Spinal cord (tissue), 10 donors: Measurements from ENCODE around the gene GTF3C5. TPM values are rescaled to one million over a fixed set of nuclear protein-coding genes. Genes with fewer than 3 reads are reported as not detected.
"Not testable (repeated sequence)": the region's sequence is repeated elsewhere in the genome, so short reads cannot be mapped to it uniquely, and the experiment has no call there.

Source experiments
- DNase-seq, 6 donors: peaks; one replicate each; pipeline versions ENCODE4 v3.0.0 to v3.0.0-alpha.2; 2013 to 2015; ENCODE audit warnings: low spot score in 6 of 6, low read depth in 4 of 6
- H3K27ac ChIP-seq: one replicate; pipeline ENCODE4 v1.5.1; 2013; ENCODE audit warnings: low read depth, low read length, control low read depth
- H3K27me3 ChIP-seq: one replicate; pipeline ENCODE4 v1.6.1; 2013; ENCODE audit warnings: low read length; ENCODE audit not compliant: control insufficient read depth, insufficient read depth
- H3K36me3 ChIP-seq: one replicate; pipeline ENCODE4 v1.6.1; 2013; ENCODE audit warnings: low read length; ENCODE audit not compliant: control insufficient read depth, insufficient read depth
- H3K4me1 ChIP-seq: one replicate; pipeline ENCODE4 v1.6.1; 2013; ENCODE audit warnings: low read length; ENCODE audit not compliant: control insufficient read depth, insufficient read depth
- H3K4me3 ChIP-seq: one replicate; pipeline ENCODE4 v1.5.1; 2013; ENCODE audit warnings: low read depth, low read length, control low read depth
- H3K9me3 ChIP-seq: one replicate; pipeline ENCODE4 v1.6.1; 2013; ENCODE audit warnings: low read length; ENCODE audit not compliant: control insufficient read depth, insufficient read depth
- WGBS: methylation state at CpG from one replicate; pipeline ENCODE4 v1.1.5; 2013; ENCODE audit warnings: missing lambda C conversion rate; ENCODE audit not compliant: insufficient coverage; 5-methylcytosine and 5-hydroxymethylcytosine counted together
- polyA plus RNA-seq, 2 donors: library from polyadenylated mRNA; unstranded; fragments of 120-200 nt; gene quantifications; one replicate each; pipeline ENCODE4 v1.2.1, GENCODE V29; 2013; ENCODE audit not compliant: insufficient read length in 2 of 2
- total RNA-seq, 2 donors: library from RNA; depleted of rRNA in 1 of 2; stranded (reverse); fragments of 120-200 nt in 1 of 2; fragments of >200 nt in 1 of 2; gene quantifications; one replicate each; pipeline versions ENCODE4 v1.2.3 to v1.2.4, GENCODE V29; 2013 to 2014
- donor health status: healthy.

The GTF3C5 gene
- total and polyA plus RNA-seq, 4 donors = 26.5 to 75.8 (median 62.1) TPM

DNA sequence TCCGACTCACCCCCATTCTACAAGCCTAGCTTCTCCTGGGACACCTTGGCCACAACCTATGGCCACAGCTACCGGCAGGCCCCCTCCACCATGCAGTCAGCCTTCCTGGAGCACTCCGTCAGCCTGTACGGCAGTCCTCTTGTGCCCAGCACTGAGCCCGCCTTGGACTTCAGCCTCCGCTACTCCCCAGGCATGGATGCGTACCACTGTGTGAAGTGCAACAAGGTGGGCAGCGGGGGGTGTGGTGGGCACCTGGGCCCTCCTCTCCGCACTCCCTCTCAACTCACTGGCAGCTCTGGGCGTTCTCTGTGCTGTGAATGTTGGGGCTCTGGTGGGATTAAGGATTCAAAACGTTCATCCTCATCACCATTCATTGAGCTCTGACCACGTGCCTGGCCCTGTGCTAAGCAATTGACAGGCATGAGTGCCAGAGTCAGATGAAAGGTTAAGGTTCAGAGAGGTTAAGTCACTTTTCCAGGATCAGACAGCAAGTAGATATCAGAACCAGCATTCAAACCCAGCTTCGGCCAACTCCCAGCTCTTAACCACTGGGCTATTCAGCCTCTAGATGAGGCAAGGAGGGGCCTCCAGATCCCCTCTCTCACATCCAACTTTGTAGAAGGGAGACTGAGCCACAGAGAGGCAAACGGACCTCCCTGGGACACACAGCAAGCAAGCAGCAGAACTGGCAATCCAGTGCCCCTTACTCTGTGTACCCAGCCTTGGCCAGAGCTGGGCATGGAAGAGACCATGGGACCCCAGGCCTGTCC, 42.4 kb upstream of the GTF3C5 start:
- Histone ChIP-seq H3K4me1 (no peaks in the 10 kb centered on the region), H3K27ac (no peak overlapping the region), H3K27me3 (no peaks in the 10 kb centered on the region), H3K9me3 (no peaks in the 10 kb centered on the region), H3K4me3 (no peak overlapping the region), H3K36me3 (no peaks in the 10 kb centered on the region)
- WGBS = 90% methylated on average over 9 of the region's 14 CpGs
- DNase-seq = no peak

DNA sequence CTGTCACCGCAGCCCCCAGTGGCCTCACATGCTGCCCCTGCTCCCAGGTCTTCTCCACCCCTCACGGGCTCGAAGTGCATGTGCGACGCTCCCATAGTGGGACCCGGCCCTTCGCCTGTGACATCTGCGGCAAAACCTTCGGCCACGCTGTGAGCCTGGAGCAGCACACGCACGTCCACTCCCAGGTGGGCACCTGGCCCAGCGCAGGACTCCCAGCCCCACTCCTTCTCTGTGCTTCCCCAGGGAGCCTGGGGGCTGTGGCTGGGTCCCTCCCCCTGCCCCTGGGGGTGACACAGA, 41.8 kb upstream of the GTF3C5 start:
- 95% methylated on average over 11 of the region's 13 CpGs for WGBS
- no peaks in the 10 kb centered on the region for H3K4me1 ChIP-seq
- H3K36me3 ChIP-seq = no peaks in the 10 kb centered on the region
- no peaks in the 10 kb centered on the region for H3K9me3 ChIP-seq
- no peak for DNase-seq
- no peak overlapping the region for H3K4me3 ChIP-seq
- H3K27me3 ChIP-seq = peaks cover 2% of the 10 kb centered on the region
- no peak overlapping the region for H3K27ac ChIP-seq

DNA sequence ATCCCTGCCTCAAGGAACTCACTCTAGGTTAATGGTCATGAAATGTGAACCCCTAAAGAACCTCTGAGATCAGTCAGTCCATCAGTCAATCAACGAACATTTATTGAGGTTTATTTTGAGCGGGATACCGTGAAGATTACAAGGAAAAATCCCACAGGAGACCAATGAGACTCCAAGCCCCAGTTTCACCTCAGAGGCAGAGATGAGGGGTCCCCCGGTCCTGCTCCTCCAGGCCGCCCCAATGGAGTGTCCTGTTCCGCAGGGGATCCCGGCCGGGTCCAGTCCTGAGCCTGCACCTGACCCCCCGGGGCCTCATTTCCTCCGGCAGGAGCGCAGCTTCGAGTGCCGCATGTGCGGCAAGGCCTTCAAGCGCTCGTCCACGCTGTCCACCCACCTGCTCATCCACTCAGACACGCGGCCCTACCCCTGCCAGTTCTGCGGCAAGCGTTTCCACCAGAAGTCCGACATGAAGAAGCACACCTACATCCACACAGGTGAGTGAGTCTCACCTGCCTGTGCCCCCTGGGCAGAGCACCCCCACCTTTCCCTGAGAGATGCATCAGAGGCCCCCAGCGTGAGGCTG, 41.3 kb upstream of the GTF3C5 start:
- Histone ChIP-seq H3K4me1 (peaks cover 4% of the 10 kb centered on the region), H3K27ac (no peak overlapping the region), H3K36me3 (no peaks in the 10 kb centered on the region), H3K4me3 (no peak overlapping the region), H3K27me3 (peaks cover 2% of the 10 kb centered on the region), H3K9me3 (no peaks in the 10 kb centered on the region)
- no peak for DNase-seq
- 93% methylated on average over 23 of the region's 23 CpGs for WGBS

DNA sequence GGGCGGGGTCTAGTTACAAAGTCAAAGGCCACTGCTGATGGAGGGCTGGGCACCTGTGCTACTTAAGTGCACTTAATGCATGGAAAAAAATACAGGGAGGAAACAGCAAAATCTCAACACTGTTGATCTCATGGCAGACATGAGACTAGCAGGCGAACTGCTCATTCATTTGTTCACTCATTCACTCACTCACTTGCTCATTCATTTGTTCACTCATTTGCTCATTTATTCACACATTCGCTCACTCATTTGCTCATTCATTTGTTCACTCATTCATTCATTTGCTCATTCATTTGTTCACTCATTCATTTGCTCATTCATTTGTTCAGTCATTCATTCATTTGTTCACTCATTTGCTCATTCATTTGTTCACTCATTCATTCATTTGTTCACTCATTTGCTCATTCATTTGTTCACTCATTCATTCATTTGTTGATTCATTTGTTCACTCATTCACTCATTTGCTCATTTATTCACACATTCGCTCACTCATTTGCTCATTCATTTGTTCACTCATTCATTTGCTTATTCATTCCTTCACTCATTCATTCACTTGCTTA, 40.7 kb upstream of the GTF3C5 start:
- not testable (repeated sequence) for H3K36me3 ChIP-seq, H3K4me1 ChIP-seq, H3K9me3 ChIP-seq, H3K27ac ChIP-seq, H3K27me3 ChIP-seq, H3K4me3 ChIP-seq, DNase-seq
- 84% methylated on average over 4 of the region's 4 CpGs for WGBS

DNA sequence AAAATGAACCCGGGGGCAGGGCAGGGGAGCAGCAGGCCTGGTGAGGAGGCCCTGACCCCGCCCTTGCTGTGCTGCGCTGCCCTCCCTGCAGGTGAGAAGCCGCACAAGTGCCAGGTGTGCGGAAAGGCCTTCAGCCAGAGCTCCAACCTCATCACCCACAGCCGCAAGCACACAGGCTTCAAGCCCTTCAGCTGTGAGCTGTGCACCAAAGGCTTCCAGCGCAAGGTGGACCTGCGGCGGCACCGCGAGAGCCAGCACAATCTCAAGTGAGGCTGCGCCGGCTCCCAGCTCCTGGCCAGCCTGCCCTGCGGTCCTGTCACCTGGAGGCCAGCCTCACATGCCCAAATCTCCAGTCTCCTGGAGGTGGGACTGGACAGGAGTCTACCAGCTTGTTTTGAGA, 40.0 kb upstream of the GTF3C5 start:
- 95% methylated on average over 14 of the region's 14 CpGs for WGBS
- Histone ChIP-seq H3K4me3 (no peak overlapping the region), H3K27ac (no peak overlapping the region), H3K9me3 (no peaks in the 10 kb centered on the region), H3K4me1 (peaks cover 4% of the 10 kb centered on the region), H3K36me3 (no peaks in the 10 kb centered on the region), H3K27me3 (peaks cover 2% of the 10 kb centered on the region)
- no peak for DNase-seq

DNA sequence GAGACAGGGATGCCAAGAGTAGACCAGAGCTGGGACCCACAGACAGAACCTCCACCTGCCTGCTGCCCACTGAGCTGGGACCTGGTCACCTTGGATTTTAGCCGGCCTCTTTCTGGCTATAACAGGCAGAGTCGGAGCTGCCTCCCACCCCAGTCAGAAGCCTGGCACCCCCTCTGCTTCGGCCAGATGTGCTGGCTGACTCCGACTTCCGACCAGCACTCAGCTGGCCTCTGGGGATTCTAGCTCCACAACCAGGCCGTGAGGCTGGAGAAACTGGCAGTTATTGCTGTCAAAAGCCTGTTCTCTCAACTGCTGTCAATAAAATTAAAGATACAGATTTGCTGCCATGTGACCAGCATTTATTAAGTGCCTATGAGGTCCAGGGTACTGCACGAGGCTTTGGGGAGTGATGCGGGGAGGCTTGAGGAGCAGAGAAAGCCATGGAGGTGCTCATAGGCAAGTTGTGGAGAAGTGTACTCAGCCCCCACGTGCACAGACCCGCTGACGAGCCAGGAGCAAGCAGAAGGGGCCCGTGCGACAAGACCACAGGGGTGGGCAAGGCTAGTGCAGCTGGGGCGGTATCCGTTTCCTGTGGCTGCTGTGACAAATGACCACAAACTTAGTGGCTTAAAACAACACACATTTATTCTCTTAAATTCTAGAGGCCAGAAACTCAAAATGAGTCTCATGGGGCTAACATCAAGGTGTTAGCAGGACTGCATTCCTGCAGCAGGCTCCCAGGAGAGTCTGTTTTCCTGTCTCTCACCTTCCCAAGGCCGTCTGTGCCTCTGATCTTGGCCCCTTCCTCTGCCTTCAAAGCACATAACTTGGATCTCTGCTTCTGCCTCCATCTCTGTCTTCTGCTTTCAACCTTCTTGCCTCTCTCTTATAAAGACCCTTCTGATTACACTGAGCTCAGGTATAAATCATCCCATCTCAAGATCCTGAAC, 39.2 kb upstream of the GTF3C5 start:
- peaks cover 4% of the 10 kb centered on the region for H3K4me1 ChIP-seq
- H3K27ac ChIP-seq = no peak overlapping the region
- DNase-seq = no peak
- no peaks in the 10 kb centered on the region for H3K36me3 ChIP-seq
- H3K4me3 ChIP-seq = no peak overlapping the region
- 50% methylated on average over 16 of the region's 16 CpGs for WGBS
- no peaks in the 10 kb centered on the region for H3K9me3 ChIP-seq
- H3K27me3 ChIP-seq = peaks cover 2% of the 10 kb centered on the region

DNA sequence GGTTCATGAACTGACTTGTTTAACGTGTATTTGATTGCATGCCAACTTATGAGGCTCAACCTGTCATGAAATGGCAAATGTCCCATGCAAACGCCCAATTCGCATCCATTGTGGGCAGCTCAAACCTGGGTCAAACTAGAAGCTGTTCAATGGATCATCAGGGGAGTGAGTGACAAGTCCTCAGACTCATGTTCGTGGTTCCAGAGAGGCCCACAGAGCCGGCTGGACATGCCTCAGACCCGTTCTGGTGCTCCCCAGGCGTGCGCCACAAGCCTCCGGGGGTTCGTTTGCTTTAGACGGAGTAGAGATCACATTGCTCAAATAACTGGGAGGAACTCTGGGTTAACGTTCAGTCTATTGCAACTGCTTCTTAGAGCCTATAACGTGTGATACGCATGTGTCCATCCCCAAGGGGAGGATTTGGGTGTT, 37.3 kb upstream of the GTF3C5 start:
- Histone ChIP-seq H3K4me1 (peaks cover 4% of the 10 kb centered on the region), H3K9me3 (no peaks in the 10 kb centered on the region), H3K27me3 (peaks cover 2% of the 10 kb centered on the region), H3K4me3 (no peak overlapping the region), H3K36me3 (no peaks in the 10 kb centered on the region), H3K27ac (no peak overlapping the region)
- DNase-seq = no peak
- 69% methylated on average over 14 of the region's 14 CpGs for WGBS

DNA sequence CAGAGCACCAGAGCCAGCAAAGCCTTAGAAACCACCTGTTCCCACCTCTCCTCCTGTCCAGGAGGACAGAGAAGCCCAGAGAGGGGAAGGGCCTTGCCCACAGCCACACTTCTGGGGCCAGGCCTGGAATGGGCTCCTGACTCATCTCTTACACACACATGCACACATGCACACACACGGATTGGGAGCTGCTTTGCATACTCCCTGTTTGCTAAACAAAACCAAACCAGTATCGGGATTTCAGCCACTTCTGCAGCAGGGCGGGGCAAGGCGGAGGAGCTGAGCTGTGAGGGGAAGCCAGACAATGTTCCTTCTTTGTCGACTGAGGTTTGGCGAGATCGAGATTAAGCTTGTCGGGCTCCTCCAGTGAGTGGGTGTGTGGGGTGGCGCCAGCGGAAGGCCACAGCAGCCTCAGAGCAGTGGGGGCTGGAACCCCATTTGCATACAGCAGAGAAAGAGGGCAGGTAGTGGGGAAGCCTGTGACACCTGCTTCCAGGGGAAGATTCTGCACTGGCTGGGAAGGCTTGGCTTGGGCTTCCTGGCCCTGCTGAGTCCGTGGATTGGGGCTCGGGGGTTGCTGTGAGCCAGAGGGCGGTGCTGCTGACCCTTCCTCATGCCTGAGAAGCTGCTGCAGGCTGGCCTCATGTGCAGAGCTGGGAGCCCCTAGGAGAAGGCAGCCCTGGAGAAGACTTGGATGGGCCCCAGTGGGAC, 36.2 kb upstream of the GTF3C5 start:
- Histone ChIP-seq H3K27me3 (peaks cover 2% of the 10 kb centered on the region), H3K27ac (no peak overlapping the region), H3K36me3 (no peaks in the 10 kb centered on the region), H3K9me3 (no peaks in the 10 kb centered on the region), H3K4me1 (peaks cover 4% of the 10 kb centered on the region), H3K4me3 (no peak overlapping the region)
- DNase-seq = no peak
- 35% methylated on average over 12 of the region's 13 CpGs for WGBS

DNA sequence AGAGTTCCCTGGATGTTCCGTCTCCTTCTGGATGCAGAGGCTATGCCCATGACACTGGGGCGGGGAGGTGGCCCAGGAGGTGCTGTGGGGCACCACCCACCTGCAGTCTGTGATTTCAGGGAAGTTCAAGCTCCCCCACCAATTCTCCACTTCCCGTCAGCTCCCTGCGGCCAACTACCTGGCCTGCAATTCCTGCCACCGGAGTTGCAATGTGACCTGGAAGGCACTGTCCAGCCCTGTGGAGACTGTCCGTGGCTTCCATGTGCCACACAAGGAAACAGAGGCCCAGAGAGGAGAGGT, 35.7 kb upstream of the GTF3C5 start:
- H3K4me3 ChIP-seq = no peak overlapping the region
- peaks cover 4% of the 10 kb centered on the region for H3K4me1 ChIP-seq
- WGBS = 89% methylated on average over 6 of the region's 6 CpGs
- H3K27ac ChIP-seq = no peak overlapping the region
- H3K27me3 ChIP-seq = peaks cover 2% of the 10 kb centered on the region
- no peaks in the 10 kb centered on the region for H3K9me3 ChIP-seq
- no peaks in the 10 kb centered on the region for H3K36me3 ChIP-seq
- DNase-seq = no peak
